H1 (cell line): ENCODE results near the gene PET117. TPM values are rescaled to one million over a fixed set of nuclear protein-coding genes. Genes with fewer than 3 reads are reported as not detected.

Source experiments
- CTCF ChIA-PET: fragments of 300-600 bp; sonication (Branson Sonifier 250); formaldehyde crosslinking; loops from one replicate; lab custom pipeline; 2021; ENCODE audit not compliant: partially characterized antibody; lab: Charles Lee
- POLR2A ChIA-PET: fragments of 300-600 bp; sonication (Branson Sonifier 250); formaldehyde crosslinking; loops from one replicate; lab custom pipeline; 2021; ENCODE audit warnings: inconsistent platforms; ENCODE audit not compliant: partially characterized antibody; lab: Charles Lee
- DNase-seq, 2 experiments: peaks; one replicate each; pipeline versions ENCODE4 v3.0.0 to v3.0.0-alpha.2; 2010 to 2022; ENCODE audit warnings: low spot score in 2 of 2, low read depth in 1 of 2, mixed read lengths in 1 of 2
- FAIRE-seq: peaks from 2 replicates; lab custom pipeline; 2011; peaks lifted over from hg19 to GRCh38; lab: Jason Lieb, UNC
- H2AFZ ChIP-seq: 2 replicates; pipeline ENCODE4 v1.8.1; 2012; ENCODE audit warnings: low read length, inconsistent platforms
- H2AK5ac ChIP-seq: 2 replicates; pipeline ENCODE4 v1.6.1; 2013; ENCODE audit warnings: low read depth, low read length
- H2BK120ac ChIP-seq: replicated peaks from 2 replicates; pipeline ENCODE3; 2013; ENCODE audit warnings: low read depth, low read length, inconsistent platforms
- H2BK12ac ChIP-seq: 2 replicates; pipeline ENCODE4 v1.6.1; 2013; ENCODE audit warnings: low read depth, low read length
- H2BK15ac ChIP-seq: 2 replicates; pipeline ENCODE4 v1.6.1; 2013; ENCODE audit warnings: low read length
- H2BK20ac ChIP-seq: 2 replicates; pipeline ENCODE4 v1.6.1; 2013; ENCODE audit warnings: low read length
- H2BK5ac ChIP-seq: 2 replicates; pipeline ENCODE4 v1.6.1; 2013; ENCODE audit warnings: low read depth, low read length
- H3K14ac ChIP-seq: 2 replicates; pipeline ENCODE4 v1.6.1; 2013; ENCODE audit warnings: inconsistent platforms; ENCODE audit not compliant: insufficient read length
- H3K18ac ChIP-seq: 2 replicates; pipeline ENCODE4 v1.6.1; 2013; ENCODE audit warnings: low read length; ENCODE audit errors: extremely low read depth
- H3K23ac ChIP-seq: 2 replicates; pipeline ENCODE4 v1.6.1; 2013; ENCODE audit warnings: inconsistent platforms; ENCODE audit not compliant: insufficient read length
- H3K23me2 ChIP-seq: 2 replicates; pipeline ENCODE4 v1.6.1; 2013; ENCODE audit warnings: low read depth, low read length
- H3K27ac ChIP-seq: 2 replicates; pipeline ENCODE4 v1.6.1; 2011; ENCODE audit warnings: low read depth, low read length, inconsistent platforms
- H3K27me3 ChIP-seq, 4 experiments: replicated peaks in 1 of 4; 1 replicate in 1 of 4; 2 replicates in 3 of 4; pipeline versions ENCODE4 v1.6.1 to v1.8.1; 2011 to 2013; ENCODE audit warnings: low read length in 3 of 4, mild to moderate bottlenecking in 3 of 4, inconsistent platforms in 2 of 4, mixed read lengths in 2 of 4, moderate library complexity in 1 of 4; ENCODE audit not compliant: control insufficient read depth in 3 of 4, insufficient read depth in 3 of 4; ENCODE audit errors: extremely low read depth in 1 of 4
- H3K36me3 ChIP-seq, 4 experiments: 2 replicates each; pipeline versions ENCODE4 v1.6.1 to v1.8.1; 2011 to 2013; ENCODE audit warnings: mild to moderate bottlenecking in 4 of 4, low read length in 3 of 4, moderate library complexity in 2 of 4, control low read depth in 1 of 4, inconsistent platforms in 1 of 4; ENCODE audit not compliant: insufficient read depth in 4 of 4, control insufficient read depth in 2 of 4
- H3K4ac ChIP-seq: replicated peaks from 2 replicates; pipeline ENCODE3; 2013; ENCODE audit warnings: low read length, low read depth, mixed read lengths, inconsistent platforms; ENCODE audit not compliant: insufficient read length
- H3K4me1 ChIP-seq, 4 experiments: replicated peaks in 1 of 4; 1 replicate in 1 of 4; 2 replicates in 3 of 4; pipeline versions ENCODE4 v1.6.1 to v1.8.1; 2011 to 2013; ENCODE audit warnings: low read length in 3 of 4, inconsistent platforms in 2 of 4, mixed read lengths in 1 of 4; ENCODE audit not compliant: insufficient read depth in 4 of 4, control insufficient read depth in 3 of 4
- H3K4me2 ChIP-seq, 2 experiments: 2 replicates each; pipeline versions ENCODE4 v1.6.1 to v1.8.1; 2011 to 2013; ENCODE audit warnings: low read depth in 2 of 2, low read length in 2 of 2, control low read depth in 1 of 2, inconsistent platforms in 1 of 2, mild to moderate bottlenecking in 1 of 2; ENCODE audit not compliant: insufficient read depth in 1 of 2
- H3K4me3 ChIP-seq, 4 experiments: fragments of 200-600, 300-600 bp in 1 of 4; sonication (generic), shearing (Covaris generic), sonication (Bioruptor Twin) in 1 of 4; 2 replicates each; pipeline versions ENCODE4 v1.5.1 to v1.8.1; 2011 to 2016; ENCODE audit warnings: low read length in 4 of 4, low read depth in 3 of 4, control low read depth in 2 of 4, inconsistent platforms in 2 of 4, mild to moderate bottlenecking in 2 of 4, mixed read lengths in 1 of 4, moderate library complexity in 1 of 4; ENCODE audit not compliant: insufficient read depth in 2 of 4; ENCODE audit errors: extremely low read depth in 1 of 4
- H3K56ac ChIP-seq: replicated peaks from 2 replicates; pipeline ENCODE3; 2013; ENCODE audit warnings: low read depth, mild to moderate bottlenecking, mixed read lengths, low read length, inconsistent platforms; ENCODE audit not compliant: insufficient read length
- H3K79me1 ChIP-seq: 2 replicates; pipeline ENCODE4 v1.6.1; 2013; ENCODE audit warnings: low read depth, low read length, control low read depth
- H3K79me2 ChIP-seq, 2 experiments: 2 replicates each; pipeline versions ENCODE4 v1.6.1 to v1.8.1; 2012 to 2013; ENCODE audit warnings: low read length in 2 of 2, mild to moderate bottlenecking in 2 of 2, inconsistent platforms in 1 of 2; ENCODE audit not compliant: insufficient read depth in 2 of 2, control insufficient read depth in 1 of 2
- H3K9ac ChIP-seq, 4 experiments: replicated peaks in 1 of 4; 1 replicate in 1 of 4; 2 replicates in 3 of 4; pipeline versions ENCODE4 v1.6.1 to v1.8.1; 2011 to 2013; ENCODE audit warnings: low read depth in 3 of 4, low read length in 3 of 4, control low read depth in 2 of 4, mild to moderate bottlenecking in 2 of 4, moderate library complexity in 2 of 4, inconsistent platforms in 1 of 4; ENCODE audit errors: extremely low read depth in 1 of 4
- H3K9me3 ChIP-seq, 2 experiments: 2 replicates each; pipeline versions ENCODE4 v1.6.1 to v1.8.1; 2012 to 2013; ENCODE audit warnings: mild to moderate bottlenecking in 2 of 2, moderate library complexity in 2 of 2, control low read depth in 1 of 2, inconsistent platforms in 1 of 2, low read depth in 1 of 2, low read length in 1 of 2, mixed read lengths in 1 of 2; ENCODE audit not compliant: insufficient read depth in 2 of 2
- H4K20me1 ChIP-seq, 2 experiments: replicated peaks in 1 of 2; 2 replicates each; pipeline versions ENCODE3 to v1.8.1; 2011 to 2013; ENCODE audit warnings: inconsistent platforms in 2 of 2, low read length in 2 of 2, mild to moderate bottlenecking in 1 of 2; ENCODE audit not compliant: insufficient read depth in 2 of 2, control insufficient read depth in 1 of 2
- H4K5ac ChIP-seq: 2 replicates; pipeline ENCODE4 v1.6.1; 2013; ENCODE audit warnings: low read length, low read depth, mixed read lengths, inconsistent platforms; ENCODE audit not compliant: insufficient read length
- H4K8ac ChIP-seq: 2 replicates; pipeline ENCODE4 v1.8.0; 2013; ENCODE audit warnings: mild to moderate bottlenecking, moderate library complexity, low read length, inconsistent platforms; ENCODE audit not compliant: insufficient read depth; ENCODE audit errors: extremely low read depth
- H4K91ac ChIP-seq: replicated peaks from 2 replicates; pipeline ENCODE3; 2013; ENCODE audit warnings: low read length, mixed read lengths, inconsistent platforms; ENCODE audit not compliant: insufficient read length
- BCL11A ChIP-seq, 2 experiments: IDR thresholded peaks; one replicate each; pipeline ENCODE4 v1.6.1; 2011; ENCODE audit warnings: low read depth in 2 of 2, low read length in 2 of 2, mild to moderate bottlenecking in 2 of 2
- CHD2 ChIP-seq: IDR thresholded peaks from 2 replicates; pipeline ENCODE4 v1.6.1; 2012; ENCODE audit warnings: low read length, improper control_type of control experiment
- CREB1 ChIP-seq: IDR thresholded peaks from 2 replicates; pipeline ENCODE4 v1.6.1; 2012; ENCODE audit warnings: inconsistent platforms
- GABPA ChIP-seq: IDR thresholded peaks from 2 replicates; pipeline ENCODE4 v1.6.1; 2011; ENCODE audit warnings: mild to moderate bottlenecking, low read length, moderate library complexity, borderline replicate concordance; ENCODE audit not compliant: insufficient read depth
- GTF2F1 ChIP-seq: IDR thresholded peaks from 2 replicates; pipeline ENCODE4 v1.6.1; 2012; ENCODE audit warnings: low read depth, low read length, improper control_type of control experiment, borderline replicate concordance
- HDAC6 ChIP-seq: IDR thresholded peaks from one replicate; pipeline ENCODE4 v1.7.1; 2012; ENCODE audit warnings: low read depth, mild to moderate bottlenecking, inconsistent platforms, low read length, moderate library complexity
- JUND ChIP-seq: IDR thresholded peaks from 2 replicates; pipeline ENCODE4 v1.6.1; 2011; ENCODE audit warnings: mild to moderate bottlenecking, improper control_type of control experiment, low read length
- PHF8 ChIP-seq: fragments of 200-600 bp; sonication (generic); conservative IDR thresholded peaks from 2 replicates; pipeline ENCODE4 v1.7.1; 2012; ENCODE audit warnings: low read depth, mild to moderate bottlenecking, inconsistent platforms, low read length, moderate library complexity
- RBBP5 ChIP-seq: IDR thresholded peaks from 2 replicates; pipeline ENCODE4 v1.7.1; 2012; ENCODE audit warnings: low read depth, mild to moderate bottlenecking, inconsistent platforms, low read length, moderate library complexity, borderline replicate concordance
- SIX5 ChIP-seq: IDR thresholded peaks from 2 replicates; pipeline ENCODE4 v1.6.1; 2011; ENCODE audit warnings: mild to moderate bottlenecking, low read depth, low read length
- SP2 ChIP-seq: IDR thresholded peaks from 2 replicates; pipeline ENCODE4 v1.6.1; 2012; ENCODE audit warnings: mild to moderate bottlenecking, low read length, inconsistent platforms
- SUZ12 ChIP-seq: fragments of 200-600 bp; sonication (generic); IDR thresholded peaks from 2 replicates; pipeline ENCODE4 v1.6.1; 2012; ENCODE audit warnings: mild to moderate bottlenecking, inconsistent platforms, low read length, moderate library complexity, mixed read lengths
- TCF12 ChIP-seq: IDR thresholded peaks from 2 replicates; pipeline ENCODE4 v1.6.1; 2011; ENCODE audit warnings: low read depth, mild to moderate bottlenecking, low read length
- TEAD4 ChIP-seq: IDR thresholded peaks from 2 replicates; pipeline ENCODE4 v1.6.1; 2012; ENCODE audit warnings: low read depth, low read length, inconsistent platforms, mixed read lengths
- WGBS, 2 experiments: shearing (Covaris generic) in 1 of 2; methylation state at CpG; one replicate each; pipeline versions ENCODE4 v1.1.6 to v1.1.7; 2013 to 2015; ENCODE audit warnings: low lambda C conversion rate in 2 of 2, mixed read lengths in 2 of 2, inconsistent platforms in 1 of 2, low coverage in 1 of 2, missing lambda C conversion rate in 1 of 2; ENCODE audit not compliant: insufficient replicate concordance in 2 of 2, insufficient coverage in 1 of 2, insufficient read length in 1 of 2; ENCODE audit errors: extremely low coverage in 1 of 2, missing lambda C conversion rate in 1 of 2; 5-methylcytosine and 5-hydroxymethylcytosine counted together
- polyA plus RNA-seq, 7 experiments: library from polyadenylated mRNA; depleted of rRNA in 3 of 7; stranded (reverse) in 5 of 7; unstranded in 2 of 7; fragments of >200 nt in 5 of 7; fragments of 200-250 nt in 2 of 7; gene quantifications; 1 replicate in 5 of 7; 2 replicates in 1 of 7; 4 replicates in 1 of 7; pipeline versions ENCODE4 v1.2.1 to v1.2.3, GENCODE V29; 2011 to 2013; ENCODE audit warnings: missing spikeins in 2 of 7, mixed read lengths in 2 of 7
- total RNA-seq: library from RNA; stranded (reverse); fragmentation: NEBNext Ultra II Directional; extraction: Animal tissue kit (Norgen Biotek cat#: 25700); gene quantifications from 2 replicates; pipeline ENCODE4 v1.2.1, GENCODE V29; 2021

PET117 gene
- total and polyA plus RNA-seq, 2 of the 8 experiments (the other 6 are each of a cell fraction or from before 2014, with no cell fraction given) = 9.1 to 23.8 TPM

GRCh38 chr20:18154342-18154741 lies 16.7 kb downstream of the PET117 start:
- H3K4ac ChIP-seq = no peak overlapping the region
- H2BK12ac ChIP-seq = no peak overlapping the region
- H2BK15ac ChIP-seq = no peak overlapping the region
- H3K27me3 ChIP-seq = no peaks in the 10 kb centered on the region
- no peaks in the 10 kb centered on the region for H3K9me3 ChIP-seq
- no peak overlapping the region for H3K18ac ChIP-seq
- no peak overlapping the region for H2BK5ac ChIP-seq
- no peak overlapping the region for H2AK5ac ChIP-seq
- no peak overlapping the region for H3K23ac ChIP-seq
- no peaks in the 10 kb centered on the region for H3K79me1 ChIP-seq
- no peak overlapping the region for H2AFZ ChIP-seq
- H3K36me3 ChIP-seq = peaks cover 0 to 39% (median 15%) of the 10 kb centered on the region in 4 experiments; a peak in 5 of 8 replicates
- H3K56ac ChIP-seq = no peak overlapping the region
- 94% methylated on average over 9 of the region's 9 CpGs; no CpG with 5 or more reads in 1 of the 2 experiments for WGBS, 2 experiments
- ChIA-PET CTCF (interaction anchor here (0.6 to 1.3 kb wide), 3 partner anchors 22 to 125 kb away, joined by 3 to 5 read pairs (median 4); no protein-coding TSS in a partner anchor), POLR2A (interaction anchor here (2.0 kb wide), 1 partner anchor 16 kb away, joined by 6 read pairs; the partner anchor contains the start of genes KAT14 and PET117)
- no peak overlapping the region for H3K9ac ChIP-seq
- DNase-seq (no peak), FAIRE-seq (no peak)
- no peaks in the 10 kb centered on the region for H3K23me2 ChIP-seq
- no peak overlapping the region for H3K4me2 ChIP-seq
- H4K8ac ChIP-seq = no peak overlapping the region
- H4K91ac ChIP-seq = no peak overlapping the region
- H3K4me3 ChIP-seq = no peak overlapping the region
- H2BK20ac ChIP-seq = no peak overlapping the region
- H3K14ac ChIP-seq = no peak overlapping the region
- H4K5ac ChIP-seq = no peak overlapping the region
- no peak overlapping the region for H3K27ac ChIP-seq
- H4K20me1 ChIP-seq = peaks cover 0 to 2% of the 10 kb centered on the region in 2 experiments
- H2BK120ac ChIP-seq = no peak overlapping the region
- no peaks in the 10 kb centered on the region for H3K4me1 ChIP-seq
- no peaks in the 10 kb centered on the region for H3K79me2 ChIP-seq
- TF ChIP-seq SIX5 = no peak
- no peak for TF ChIP-seq TCF12
- no peak for TF ChIP-seq BCL11A (IDR thresholded peaks at IDR 0.05; ENCODE audit: low read depth in 2 of 2, low read length in 2 of 2)
- no peak for TF ChIP-seq CHD2
- TF ChIP-seq SP2 = no peak
- no peak for TF ChIP-seq GABPA
- no peak for TF ChIP-seq SUZ12
- no peak for TF ChIP-seq JUND
- TF ChIP-seq RBBP5 = no peak
- no peak for TF ChIP-seq TEAD4
- no peak for TF ChIP-seq GTF2F1
- no peak for TF ChIP-seq PHF8
- no peak for TF ChIP-seq HDAC6
- no peak for TF ChIP-seq CREB1
